Measurements from ENCODE around the gene SEMA4C.

Gene SEMA4C

GRCh38 chr2:96852667-96853066 lies 17.2 kb downstream of the SEMA4C start:
- Histone ChIP-seq H3K27me3 (ENCODE audit: insufficient read depth, poor library complexity, severe bottlenecking) (no peaks in the 10 kb centered on the region), H3K27ac (replicated peaks) (no peak overlapping the region), H3K4me3 (replicated peaks; ENCODE audit: insufficient read depth, low read length) (no peak overlapping the region)
- TF ChIP-seq GABPA (IDR thresholded peaks at IDR 0.05; ENCODE audit: low read depth) (no peak), SPI1 (IDR thresholded peaks at IDR 0.05; ENCODE audit: borderline replicate concordance, low read depth) (no peak), REST (IDR thresholded peaks at IDR 0.05; ENCODE audit: insufficient replicate concordance, low read depth) (no peak), POLR2AphosphoS5 (IDR thresholded peaks at IDR 0.05; ENCODE audit: low read depth) (no peak), CTCF (IDR thresholded peaks at IDR 0.05; ENCODE audit: insufficient read depth, low read length) (no peak)
- DNase-seq (ENCODE audit: low read depth in 1 of 2, low spot score in 1 of 2) = no peak

GRCh38 chr2:96848264-96848663 lies 21.6 kb downstream of the SEMA4C start:
- no peak for DNase-seq (ENCODE audit: low read depth in 1 of 2, low spot score in 1 of 2)
- TF ChIP-seq POLR2AphosphoS5 (IDR thresholded peaks at IDR 0.05; ENCODE audit: low read depth) (no peak), REST (IDR thresholded peaks at IDR 0.05; ENCODE audit: insufficient replicate concordance, low read depth) (no peak)
- Histone ChIP-seq H3K4me3 (replicated peaks; ENCODE audit: insufficient read depth, low read length) (no peak overlapping the region), H3K27me3 (ENCODE audit: insufficient read depth, poor library complexity, severe bottlenecking) (no peaks in the 10 kb centered on the region), H3K27ac (replicated peaks) (no peak overlapping the region)

- H3K27me3 ChIP-seq (ENCODE audit: insufficient read depth, poor library complexity, severe bottlenecking) = no peaks in the 10 kb centered on the region
- no peak for TF ChIP-seq CTCF (IDR thresholded peaks at IDR 0.05; ENCODE audit: insufficient read depth, low read length)
- TF ChIP-seq POLR2AphosphoS5 (IDR thresholded peaks at IDR 0.05; ENCODE audit: low read depth) = no peak
- no peak for TF ChIP-seq GABPA (IDR thresholded peaks at IDR 0.05; ENCODE audit: low read depth)
- no peak for TF ChIP-seq REST (IDR thresholded peaks at IDR 0.05; ENCODE audit: insufficient replicate concordance, low read depth)
- no peak for DNase-seq (ENCODE audit: low read depth in 1 of 2, low spot score in 1 of 2)
- H3K27ac ChIP-seq (replicated peaks) = no peak overlapping the region
- no peak overlapping the region for H3K4me3 ChIP-seq (replicated peaks; ENCODE audit: insufficient read depth, low read length)
These were observed 22.3 kb downstream of the SEMA4C start for GRCh38 chr2:96847586-96847985.

- no peak for TF ChIP-seq POLR2AphosphoS5 (IDR thresholded peaks at IDR 0.05; ENCODE audit: low read depth)
- no peak overlapping the region for H3K27ac ChIP-seq (replicated peaks)
- no peaks in the 10 kb centered on the region for H3K27me3 ChIP-seq (ENCODE audit: insufficient read depth, poor library complexity, severe bottlenecking)
- DNase-seq (ENCODE audit: low read depth in 1 of 2, low spot score in 1 of 2) = no peak
- H3K4me3 ChIP-seq (replicated peaks; ENCODE audit: insufficient read depth, low read length) = no peak overlapping the region
These were observed 23.1 kb downstream of the SEMA4C start for GRCh38 chr2:96846825-96847224.
